Type B pancreatic cell (in vitro differentiated cells): ENCODE data around the gene SNAPC2. TPM values are rescaled to one million over a fixed set of nuclear protein-coding genes. Genes with fewer than 3 reads are reported as not detected.

ENCODE experiments used
- total RNA-seq: library from RNA; stranded (reverse); gene quantifications from 2 replicates; pipeline ENCODE4 v1.2.1, GENCODE V29; 2021; ENCODE audit warnings: low replicate concordance

Gene SNAPC2
- total RNA-seq, 1 donor from 2014 or later = 15.0 TPM

Other genes with a start within 250 kb of the SNAPC2 start
- not detected in 2 replicates for gene MCEMP1, start 243.2 kb upstream of the SNAPC2 start, total RNA-seq
- gene TRAPPC5, start 239.5 kb upstream of the SNAPC2 start, total RNA-seq = 92.6 and 107 TPM in 2 replicates
- gene FCER2, start 218.2 kb upstream of the SNAPC2 start, total RNA-seq = not detected in 2 replicates
- gene CLEC4G, start 188.2 kb upstream of the SNAPC2 start, total RNA-seq = not detected in 2 replicates
- gene CD209, start 172.8 kb upstream of the SNAPC2 start, total RNA-seq = not detected in 2 replicates
- gene CLEC4M, start 157.1 kb upstream of the SNAPC2 start, total RNA-seq = 0.48 and 0.69 TPM in 2 replicates
- 11.7 and 19.0 TPM in 2 replicates for gene EVI5L, start 90.1 kb upstream of the SNAPC2 start, total RNA-seq
- 8.5 and 10.9 TPM in 2 replicates for gene PRR36, start 45.9 kb upstream of the SNAPC2 start, total RNA-seq
- gene LRRC8E, start 31.8 kb upstream of the SNAPC2 start, total RNA-seq = 4.3 and 7.4 TPM in 2 replicates
- gene MAP2K7, start 16.5 kb upstream of the SNAPC2 start, total RNA-seq = 38.2 and 42.2 TPM in 2 replicates
- gene TGFBR3L, start 5.5 kb upstream of the SNAPC2 start, total RNA-seq = 1.1 and 2.4 TPM in 2 replicates
- 50.0 and 57.8 TPM in 2 replicates for gene CTXN1, start 5.8 kb downstream of the SNAPC2 start, total RNA-seq
- 73.7 and 80.4 TPM in 2 replicates for gene TIMM44, start 23.3 kb downstream of the SNAPC2 start, total RNA-seq
- 92.1 and 124 TPM in 2 replicates for gene ELAVL1, start 85.3 kb downstream of the SNAPC2 start, total RNA-seq
- 1.4 and 5.6 TPM in 2 replicates for gene CCL25, start 132.4 kb downstream of the SNAPC2 start, total RNA-seq
- 18.0 and 63.7 TPM in 2 replicates for gene FBN3, start 229.3 kb downstream of the SNAPC2 start, total RNA-seq